B cell (primary cell): ENCODE results near the gene ITGAV.

Experiments used
- CTCF ChIP-seq: fragments of 200-600 bp; IDR thresholded peaks from one replicate; pipeline ENCODE4 v1.8.0; 2022; ENCODE audit warnings: antibody characterized with exemption, mild to moderate bottlenecking
- EZH2 ChIP-seq: IDR thresholded peaks from 2 replicates; pipeline ENCODE4 v1.6.1; 2012; ENCODE audit warnings: borderline replicate concordance, low read depth, mild to moderate bottlenecking, moderate library complexity, low read length; ENCODE audit not compliant: insufficient read depth, poor library complexity, severe bottlenecking

GRCh38 chr2:186664385-186665043 is 74.7 kb downstream of the ITGAV start:
- TF ChIP-seq CTCF, result no peak
- TF ChIP-seq EZH2, result no peak
